Measurements from ENCODE around the gene RSL24D1.

DNA sequence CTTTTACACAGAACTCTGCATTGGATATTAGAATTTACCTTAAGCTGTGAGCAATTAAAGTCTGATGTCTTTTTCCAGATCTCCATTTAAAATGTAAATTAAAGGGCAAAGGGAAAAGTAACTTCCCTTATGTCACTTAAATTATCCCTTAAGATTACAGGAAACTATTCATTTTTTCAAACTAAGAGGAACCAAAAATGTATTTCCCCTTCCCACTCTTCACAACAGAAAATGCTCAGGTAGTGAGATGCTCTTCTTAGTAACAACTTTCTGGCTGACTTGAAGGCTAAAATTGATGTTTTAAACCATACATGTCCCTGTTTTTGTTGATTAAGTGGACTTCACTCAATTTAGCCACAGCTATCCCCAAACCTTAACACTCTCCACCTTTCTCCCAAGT lies 17.6 kb downstream of the RSL24D1 start:
- TF ChIP-seq FOXK2 (IDR thresholded peaks at IDR 0.05) = no peak
- no peak for TF ChIP-seq NFRKB (IDR thresholded peaks at IDR 0.05)
- TF ChIP-seq PKNOX1 (IDR thresholded peaks at IDR 0.05) = no peak
- no peak for TF ChIP-seq ZNF384 (IDR thresholded peaks at IDR 0.05)
- TF ChIP-seq FOXM1 (IDR thresholded peaks at IDR 0.05; ENCODE audit: borderline replicate concordance) = no peak
- no peak for TF ChIP-seq L3MBTL2 (conservative IDR thresholded peaks at IDR 0.05)
- TF ChIP-seq TARDBP (IDR thresholded peaks at IDR 0.05) = no peak
- no peak for TF ChIP-seq HDGF (IDR thresholded peaks at IDR 0.05; ENCODE audit: borderline replicate concordance)
- no peak for TF ChIP-seq FOXA1 (IDR thresholded peaks at IDR 0.05)
- TF ChIP-seq LEF1 (IDR thresholded peaks at IDR 0.05; ENCODE audit: borderline replicate concordance) = no peak
- no peak for TF ChIP-seq ELF4 (IDR thresholded peaks at IDR 0.05)
- no peak for TF ChIP-seq SP1 (IDR thresholded peaks at IDR 0.05)

All from HEK293T (cell line).